HEK293 (cell line): Measurements from ENCODE around the gene ASTN2.

Source experiments
- CTCF ChIA-PET: fragments of 350-600 bp; formaldehyde crosslinking; extraction: SDS; loops from one replicate; lab custom pipeline; 2021; ENCODE audit warnings: antibody characterized with exemption; lab: Yijun Ruan, JAX
- POLR2A ChIA-PET: fragments of 300-600 bp; formaldehyde crosslinking; extraction: SDS; loops from one replicate; lab custom pipeline; 2020; ENCODE audit warnings: antibody characterized with exemption, inconsistent platforms; lab: Yijun Ruan, JAX
- H3K27ac ChIP-seq: fragments of 200-500 bp; sonication (Bioruptor generic); 2 replicates; pipeline ENCODE4 v1.5.1; 2014; ENCODE audit warnings: low read depth, low read length, control low read depth, inconsistent platforms; ENCODE audit errors: extremely low read depth
- H3K36me3 ChIP-seq, 2 experiments: fragments of 200-500 bp in 1 of 2; sonication (Bioruptor generic) in 1 of 2; 1 replicate in 1 of 2; 2 replicates in 1 of 2; pipeline ENCODE4 v1.5.1; 2014 to 2017; ENCODE audit warnings: inconsistent platforms in 2 of 2, low read length in 2 of 2; ENCODE audit not compliant: control insufficient read depth in 2 of 2, insufficient read depth in 1 of 2
- H3K4me1 ChIP-seq: fragments of 200-500 bp; sonication (Bioruptor generic); 2 replicates; pipeline ENCODE4 v1.5.1; 2014; ENCODE audit warnings: mild to moderate bottlenecking, low read length, inconsistent platforms; ENCODE audit not compliant: control insufficient read depth, insufficient read depth
- H3K4me3 ChIP-seq: 2 replicates; pipeline ENCODE4 v1.5.1; 2011; ENCODE audit warnings: low read depth, mild to moderate bottlenecking, control low read depth, low read length, moderate library complexity
- H3K9me3 ChIP-seq: fragments of 200-500 bp; sonication (Bioruptor generic); 2 replicates; pipeline ENCODE4 v1.5.1; 2014; ENCODE audit warnings: low read depth, low read length, inconsistent platforms; ENCODE audit not compliant: control insufficient read depth, insufficient read depth
- SCRT2 ChIP-seq: fragments of 450-650 bp; formaldehyde crosslinking; IDR thresholded peaks from 2 replicates; pipeline ENCODE4 v1.5.1; 2016; ENCODE audit warnings: missing biosample characterization, missing genetic modification characterization
- SETDB1 ChIP-seq: IDR thresholded peaks from one replicate; pipeline ENCODE4 v1.6.1; 2017; ENCODE audit warnings: mild to moderate bottlenecking, low read length, moderate library complexity, mixed read lengths; ENCODE audit not compliant: insufficient read length
- WT1 ChIP-seq: fragments of 450-650 bp; formaldehyde crosslinking; IDR thresholded peaks from 2 replicates; pipeline ENCODE4 v1.5.1; 2016; ENCODE audit warnings: missing biosample characterization, missing genetic modification characterization
- ZNF175 ChIP-seq: fragments of 450-650 bp; formaldehyde crosslinking; IDR thresholded peaks from 2 replicates; pipeline ENCODE4 v1.5.1; 2016; ENCODE audit warnings: missing biosample characterization, missing genetic modification characterization
- ZNF184 ChIP-seq: fragments of 450-650 bp; IDR thresholded peaks from 2 replicates; pipeline ENCODE4 v1.5.1; 2018; ENCODE audit warnings: missing biosample characterization, mild to moderate bottlenecking, missing genetic modification characterization
- ZNF19 ChIP-seq: fragments of 450-650 bp; formaldehyde crosslinking; IDR thresholded peaks from 2 replicates; pipeline ENCODE4; 2016; ENCODE audit warnings: missing biosample characterization, missing genetic modification characterization, low read depth
- ZNF248 ChIP-seq: fragments of 450-650 bp; formaldehyde crosslinking; IDR thresholded peaks from 2 replicates; pipeline ENCODE4 v1.5.1; 2017; ENCODE audit warnings: missing biosample characterization, missing genetic modification characterization
- ZNF362 ChIP-seq: fragments of 450-650 bp; formaldehyde crosslinking; IDR thresholded peaks from 2 replicates; pipeline ENCODE4 v1.5.1; 2016; ENCODE audit warnings: missing biosample characterization, missing genetic modification characterization
- ZNF391 ChIP-seq: fragments of 450-650 bp; formaldehyde crosslinking; IDR thresholded peaks from 2 replicates; pipeline ENCODE4 v1.5.1; 2016; ENCODE audit warnings: low read depth, missing biosample characterization, missing genetic modification characterization, borderline replicate concordance
- ZNF585B ChIP-seq: fragments of 450-650 bp; formaldehyde crosslinking; IDR thresholded peaks from 2 replicates; pipeline ENCODE4 v1.5.1; 2016; ENCODE audit warnings: missing biosample characterization, missing genetic modification characterization
- ZNF639 ChIP-seq: fragments of 450-650 bp; formaldehyde crosslinking; IDR thresholded peaks from 2 replicates; pipeline ENCODE4 v1.5.1; 2016; ENCODE audit warnings: missing biosample characterization, missing genetic modification characterization
- ZNF707 ChIP-seq: fragments of 450-650 bp; formaldehyde crosslinking; IDR thresholded peaks from 2 replicates; pipeline ENCODE4 v1.5.1; 2016; ENCODE audit warnings: missing biosample characterization, missing genetic modification characterization
- ZNF777 ChIP-seq: fragments of 450-650 bp; formaldehyde crosslinking; IDR thresholded peaks from 2 replicates; pipeline ENCODE4 v1.5.1; 2017; ENCODE audit warnings: missing biosample characterization, missing genetic modification characterization, borderline replicate concordance
- TF ChIP-seq, protein P1 (sequence below): fragments of 450-650 bp; formaldehyde crosslinking; IDR thresholded peaks from 2 replicates; pipeline ENCODE4 v1.5.1; 2016; ENCODE audit warnings: missing biosample characterization, missing genetic modification characterization
- TF ChIP-seq, protein P2 (sequence below): fragments of 450-650 bp; formaldehyde crosslinking; IDR thresholded peaks from 2 replicates; pipeline ENCODE4 v1.5.1; 2016; ENCODE audit warnings: missing biosample characterization, missing genetic modification characterization

Gene ASTN2

DNA sequence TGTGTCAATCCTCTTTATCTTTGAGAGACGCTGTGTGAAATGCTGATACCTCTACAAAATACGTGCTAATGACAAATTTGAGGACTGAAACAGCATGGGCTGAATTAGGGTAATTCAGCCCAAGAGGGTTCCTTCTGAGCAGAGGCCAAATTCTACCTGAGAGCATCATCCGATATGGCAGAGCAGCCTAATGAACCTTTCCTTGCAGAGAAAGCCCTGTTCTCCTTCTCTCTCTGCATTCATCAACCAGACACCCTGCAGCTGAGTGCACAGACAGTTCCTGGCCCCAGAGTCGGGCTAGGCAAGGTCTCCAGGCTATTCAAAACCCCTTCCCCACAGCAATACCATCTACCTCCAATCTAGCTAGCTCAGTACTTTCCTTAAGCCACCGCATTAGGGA is 649.8 kb downstream of the ASTN2 start:
- Histone ChIP-seq H3K36me3 (no peaks in the 10 kb centered on the region), H3K27ac (no peak overlapping the region), H3K4me3 (no peak overlapping the region), H3K4me1 (no peaks in the 10 kb centered on the region), H3K9me3 (no peaks in the 10 kb centered on the region)
- POLR2A ChIA-PET: no interaction called here
- TF ChIP-seq ZNF391 (tag by site-specific recombination): no peak
- no peak for TF ChIP-seq ZNF707 (tag by site-specific recombination)
- TF ChIP-seq WT1 (tag by site-specific recombination): no peak
- no peak for TF ChIP-seq ZNF19 (tag by site-specific recombination)
- TF ChIP-seq ZNF585B (tag by site-specific recombination): no peak
- CTCF ChIA-PET: interaction anchor here (0.9 kb wide), 1 partner anchor 94 kb away, joined by 3 read pairs; no protein-coding TSS in a partner anchor

GRCh38 chr9:116763770-116764169 is 651.1 kb downstream of the ASTN2 start:
- CTCF ChIA-PET: no interaction called here

More at GRCh38 chr9:116763770-116764169, 651.1 kb downstream of the ASTN2 start:
- no peaks in the 10 kb centered on the region for H3K4me1 ChIP-seq
- H3K36me3 ChIP-seq: no peaks in the 10 kb centered on the region
- POLR2A ChIA-PET: no interaction called here
- H3K4me3 ChIP-seq: no peak overlapping the region
- TF ChIP-seq ZNF248 (tag by site-specific recombination): no peak
- TF ChIP-seq ZNF175 (tag by site-specific recombination): no peak
- TF ChIP-seq, protein P1, sequence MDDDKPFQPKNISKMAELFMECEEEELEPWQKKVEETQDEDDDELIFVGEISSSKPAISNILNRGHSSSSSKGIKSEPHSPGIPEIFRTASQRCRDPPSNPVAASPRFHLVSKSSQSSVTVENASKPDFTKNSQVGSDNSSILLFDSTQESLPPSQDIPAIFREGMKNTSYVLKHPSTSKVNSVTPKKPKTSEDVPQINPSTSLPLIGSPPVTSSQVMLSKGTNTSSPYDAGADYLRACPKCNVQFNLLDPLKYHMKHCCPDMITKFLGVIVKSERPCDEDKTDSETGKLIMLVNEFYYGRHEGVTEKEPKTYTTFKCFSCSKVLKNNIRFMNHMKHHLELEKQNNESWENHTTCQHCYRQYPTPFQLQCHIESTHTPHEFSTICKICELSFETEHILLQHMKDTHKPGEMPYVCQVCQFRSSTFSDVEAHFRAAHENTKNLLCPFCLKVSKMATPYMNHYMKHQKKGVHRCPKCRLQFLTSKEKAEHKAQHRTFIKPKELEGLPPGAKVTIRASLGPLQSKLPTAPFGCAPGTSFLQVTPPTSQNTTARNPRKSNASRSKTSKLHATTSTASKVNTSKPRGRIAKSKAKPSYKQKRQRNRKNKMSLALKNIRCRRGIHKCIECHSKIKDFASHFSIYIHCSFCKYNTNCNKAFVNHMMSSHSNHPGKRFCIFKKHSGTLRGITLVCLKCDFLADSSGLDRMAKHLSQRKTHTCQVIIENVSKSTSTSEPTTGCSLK (tag by site-specific recombination): no peak
- TF ChIP-seq SETDB1: no peak
- no peak for TF ChIP-seq ZNF184 (tag by site-specific recombination)
- TF ChIP-seq, protein P2, sequence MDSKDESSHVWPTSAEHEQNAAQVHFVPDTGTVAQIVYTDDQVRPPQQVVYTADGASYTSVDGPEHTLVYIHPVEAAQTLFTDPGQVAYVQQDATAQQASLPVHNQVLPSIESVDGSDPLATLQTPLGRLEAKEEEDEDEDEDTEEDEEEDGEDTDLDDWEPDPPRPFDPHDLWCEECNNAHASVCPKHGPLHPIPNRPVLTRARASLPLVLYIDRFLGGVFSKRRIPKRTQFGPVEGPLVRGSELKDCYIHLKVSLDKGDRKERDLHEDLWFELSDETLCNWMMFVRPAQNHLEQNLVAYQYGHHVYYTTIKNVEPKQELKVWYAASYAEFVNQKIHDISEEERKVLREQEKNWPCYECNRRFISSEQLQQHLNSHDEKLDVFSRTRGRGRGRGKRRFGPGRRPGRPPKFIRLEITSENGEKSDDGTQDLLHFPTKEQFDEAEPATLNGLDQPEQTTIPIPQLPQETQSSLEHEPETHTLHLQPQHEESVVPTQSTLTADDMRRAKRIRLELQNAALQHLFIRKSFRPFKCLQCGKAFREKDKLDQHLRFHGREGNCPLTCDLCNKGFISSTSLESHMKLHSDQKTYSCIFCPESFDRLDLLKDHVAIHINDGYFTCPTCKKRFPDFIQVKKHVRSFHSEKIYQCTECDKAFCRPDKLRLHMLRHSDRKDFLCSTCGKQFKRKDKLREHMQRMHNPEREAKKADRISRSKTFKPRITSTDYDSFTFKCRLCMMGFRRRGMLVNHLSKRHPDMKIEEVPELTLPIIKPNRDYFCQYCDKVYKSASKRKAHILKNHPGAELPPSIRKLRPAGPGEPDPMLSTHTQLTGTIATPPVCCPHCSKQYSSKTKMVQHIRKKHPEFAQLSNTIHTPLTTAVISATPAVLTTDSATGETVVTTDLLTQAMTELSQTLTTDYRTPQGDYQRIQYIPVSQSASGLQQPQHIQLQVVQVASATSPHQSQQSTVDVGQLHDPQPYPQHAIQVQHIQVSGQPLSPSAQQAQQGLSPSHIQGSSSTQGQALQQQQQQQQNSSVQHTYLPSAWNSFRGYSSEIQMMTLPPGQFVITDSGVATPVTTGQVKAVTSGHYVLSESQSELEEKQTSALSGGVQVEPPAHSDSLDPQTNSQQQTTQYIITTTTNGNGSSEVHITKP (tag by site-specific recombination): no peak
- no peak for TF ChIP-seq ZNF362 (tag by site-specific recombination)
- TF ChIP-seq ZNF639 (tag by site-specific recombination): no peak
- TF ChIP-seq WT1 (tag by site-specific recombination): no peak
- no peak for TF ChIP-seq ZNF777 (tag by site-specific recombination)
- TF ChIP-seq SCRT2: no peak
- H3K9me3 ChIP-seq: no peaks in the 10 kb centered on the region
- no peak overlapping the region for H3K27ac ChIP-seq
